Activated T-cell treated with anti-CD3 and anti-CD28 coated beads for 1 hour (primary cell): Measurements from ENCODE around the gene DRAM1.
A peak's percentile ranks its signal among the peaks of the same experiment; 100 is the strongest.
"Not testable (repeated sequence)": the region's sequence is repeated elsewhere in the genome, so short reads cannot be mapped to it uniquely, and the experiment has no call there.

ENCODE experiments used
- DNase-seq: peaks from one replicate; pipeline ENCODE4 v3.0.0-alpha.2; 2020; ENCODE audit warnings: low read depth

The DRAM1 gene

DNA sequence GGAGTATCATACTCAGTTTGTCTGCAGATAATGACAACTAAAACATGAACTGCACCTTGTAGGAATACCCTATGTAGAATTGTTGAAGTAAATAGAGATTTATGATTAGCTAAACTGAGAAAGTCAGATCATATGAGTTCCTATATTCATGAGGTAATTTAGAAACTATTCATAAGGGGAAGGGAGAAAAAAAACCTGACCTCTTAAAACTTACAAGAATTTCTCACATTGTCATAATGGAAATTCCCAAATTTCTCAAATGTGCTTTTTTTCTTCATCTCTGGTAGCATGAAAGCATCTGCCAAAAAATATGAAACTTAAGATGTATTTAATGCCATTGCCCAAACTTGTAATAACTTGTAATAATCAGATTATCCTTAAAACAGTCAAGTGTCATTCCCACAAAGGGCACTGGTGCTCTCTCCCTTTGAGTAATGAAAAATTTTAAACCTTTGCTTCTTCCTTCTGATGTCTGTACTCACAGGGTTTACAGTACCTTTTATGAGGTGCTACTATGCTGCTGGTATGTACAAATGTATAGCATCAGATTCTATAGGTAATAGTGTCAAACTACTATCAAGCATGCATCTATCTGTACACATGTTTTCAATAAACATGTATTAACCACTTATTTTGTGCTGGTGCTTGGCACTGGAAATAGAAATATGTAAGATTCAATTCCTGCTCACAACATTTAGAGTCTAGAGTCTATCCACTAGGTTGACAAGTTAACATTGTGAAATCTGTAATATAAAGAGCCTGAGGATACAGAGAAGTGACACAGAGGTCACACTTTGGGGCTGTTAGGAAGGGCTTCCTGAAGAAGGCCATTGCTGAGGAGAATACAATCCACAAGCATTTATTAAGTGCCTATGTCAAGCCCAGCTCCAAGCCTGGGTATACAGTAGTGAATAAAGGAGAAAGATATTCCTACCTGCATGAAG lies 17.4 kb upstream of the DRAM1 start:
- no peak for DNase-seq

DNA sequence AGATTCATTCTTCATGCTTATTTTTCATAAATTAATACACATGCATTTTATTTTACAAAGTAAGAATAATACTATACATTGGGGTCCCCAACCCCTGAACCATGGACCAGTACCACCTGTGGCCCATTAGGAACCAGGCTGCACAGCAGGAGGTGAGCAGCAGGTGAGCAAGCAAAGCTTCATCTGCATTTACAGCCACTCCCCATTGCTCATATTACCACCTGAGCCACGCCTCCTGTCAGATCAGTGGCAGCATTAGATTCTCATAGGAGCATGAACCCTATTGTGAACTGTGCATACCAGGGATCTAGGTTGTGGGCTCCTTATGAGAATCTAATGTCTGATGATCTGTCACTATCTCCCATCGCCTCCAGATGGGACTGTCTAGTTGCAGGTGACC lies 15.7 kb upstream of the DRAM1 start:
- not testable (repeated sequence) for DNase-seq

DNA sequence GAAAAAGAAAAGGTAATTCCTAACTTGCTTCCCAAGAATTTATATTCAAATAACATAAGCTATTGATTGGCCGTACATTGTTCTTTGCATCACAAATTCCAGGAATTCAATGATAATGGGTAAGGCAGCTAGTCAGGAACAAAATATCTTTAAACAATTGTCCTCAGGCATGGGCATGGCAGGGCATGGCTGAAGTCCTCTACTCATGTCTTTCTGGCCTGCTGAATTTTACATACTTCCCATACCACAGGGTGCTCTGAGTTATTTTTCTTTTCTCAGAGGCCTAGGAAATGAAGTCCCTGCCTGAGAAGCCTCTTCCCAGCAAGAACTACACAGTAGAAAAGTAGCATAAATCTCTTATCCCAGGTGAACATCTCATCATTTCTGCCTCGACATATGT lies 15.1 kb upstream of the DRAM1 start:
- no peak for DNase-seq

DNA sequence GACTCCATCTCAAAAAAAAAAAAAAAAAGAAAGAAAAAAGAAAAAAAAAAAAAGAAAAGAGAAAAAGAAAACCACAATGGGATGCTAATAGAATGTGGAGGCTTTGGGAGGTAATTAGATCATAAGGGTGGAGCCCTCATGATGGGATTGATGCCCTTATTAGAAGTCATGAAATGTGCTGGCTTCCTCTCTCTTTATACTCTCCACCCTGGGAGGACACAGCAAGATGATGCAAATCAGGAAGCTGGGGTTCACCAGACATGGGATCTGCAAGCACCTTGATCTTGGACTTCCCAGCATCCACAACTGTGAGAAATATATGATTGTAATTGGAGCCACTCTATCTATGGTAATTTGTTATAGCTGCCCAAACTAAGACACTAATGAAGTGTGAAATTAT lies 13.4 kb upstream of the DRAM1 start:
- DNase-seq, result no peak

DNA sequence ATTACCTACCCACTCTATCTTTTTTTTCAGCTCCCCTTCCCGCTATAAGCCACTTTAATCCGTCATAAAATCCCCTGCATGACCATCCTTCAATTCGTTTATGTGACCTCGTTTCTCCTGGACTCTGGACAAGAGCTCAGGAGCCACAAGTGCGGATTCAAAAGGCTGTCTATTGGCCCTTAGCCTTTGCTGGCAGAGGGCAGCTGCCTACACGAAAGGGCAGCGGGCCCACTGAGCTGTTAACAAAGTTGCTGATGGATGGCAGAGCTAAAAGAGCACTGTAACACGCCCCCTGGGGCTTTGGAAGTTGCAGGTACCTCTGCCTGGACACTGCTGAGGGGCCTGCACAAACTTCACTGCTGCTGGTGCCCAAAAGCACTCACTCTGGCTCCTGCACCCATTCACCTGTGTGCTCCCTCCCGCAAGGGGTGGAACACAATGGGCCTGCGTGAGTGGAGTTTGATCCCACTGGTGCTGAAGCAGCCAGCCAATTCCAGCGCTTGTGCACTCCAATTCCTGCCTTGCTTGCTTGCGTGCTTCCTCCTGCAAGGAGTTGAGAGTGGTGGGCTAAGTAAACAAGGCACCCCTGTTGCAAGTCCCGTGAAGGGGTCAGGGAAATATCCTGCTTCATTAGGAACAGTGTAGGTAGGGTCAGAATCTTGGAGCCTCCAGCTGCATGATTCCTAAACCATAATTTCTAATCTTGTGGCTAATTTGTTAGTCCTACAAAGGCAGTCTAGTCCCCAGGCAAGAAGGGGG lies 10.6 kb upstream of the DRAM1 start:
- DNase-seq, result no peak

DNA sequence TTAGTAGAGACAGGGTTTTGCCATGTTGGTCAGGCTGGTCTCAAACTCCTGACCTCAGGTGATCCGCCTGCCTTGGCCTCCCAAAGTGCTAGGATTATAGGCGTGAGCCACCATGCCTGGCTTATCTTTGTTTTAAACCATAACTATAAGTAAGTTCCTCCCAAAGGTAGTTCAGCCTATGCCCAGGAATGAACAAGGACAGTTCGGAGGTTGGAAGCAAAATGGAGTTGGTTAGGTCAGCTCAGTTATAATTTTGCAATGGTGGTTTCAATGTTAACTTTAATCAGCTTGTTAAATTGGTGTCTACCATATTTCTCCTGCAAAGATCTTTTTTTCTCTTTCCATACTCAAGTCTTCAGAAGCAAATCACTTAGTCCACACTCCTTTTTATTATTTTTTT lies 9.8 kb upstream of the DRAM1 start:
- not testable (repeated sequence) for DNase-seq

DNA sequence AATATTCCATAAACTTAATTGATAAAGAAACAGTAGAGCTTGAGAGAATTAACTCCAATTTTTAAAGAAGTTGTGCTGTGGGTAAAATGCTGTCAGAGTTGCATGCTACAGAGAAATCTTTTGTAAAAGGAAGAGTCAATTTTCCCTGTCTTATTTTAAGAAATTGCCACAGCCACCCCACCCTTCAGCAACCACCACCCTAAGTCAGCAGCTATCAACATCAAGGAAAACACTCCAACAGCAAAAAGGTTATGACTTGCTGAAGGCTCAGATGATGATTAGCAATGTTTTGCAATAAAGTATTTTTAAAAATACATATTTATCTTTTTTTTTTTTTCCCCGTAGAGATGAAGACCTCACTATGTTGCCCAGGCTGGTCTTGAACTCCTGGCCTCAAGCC lies 6.5 kb upstream of the DRAM1 start:
- no peak for DNase-seq

DNA sequence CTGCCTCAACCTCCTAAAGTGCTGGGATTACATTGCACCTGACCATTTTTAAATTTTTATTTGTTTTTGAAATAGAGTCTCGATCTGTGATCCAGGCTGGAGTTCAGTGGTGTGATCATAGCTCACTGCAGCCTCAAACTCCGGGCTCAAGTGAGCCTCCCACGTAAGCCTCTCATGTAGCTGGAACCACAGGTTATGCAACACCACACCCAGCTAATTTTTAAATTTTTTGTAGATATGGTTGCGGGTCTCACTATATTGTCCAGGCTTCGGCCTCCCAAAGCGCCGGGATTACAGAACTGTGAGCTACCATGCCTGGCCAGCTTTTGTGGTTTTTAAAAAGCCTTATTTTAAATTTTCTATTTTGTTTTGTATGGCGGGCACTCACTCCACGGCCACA lies 2.2 kb upstream of the DRAM1 start:
- DNase-seq, result no peak

DNA sequence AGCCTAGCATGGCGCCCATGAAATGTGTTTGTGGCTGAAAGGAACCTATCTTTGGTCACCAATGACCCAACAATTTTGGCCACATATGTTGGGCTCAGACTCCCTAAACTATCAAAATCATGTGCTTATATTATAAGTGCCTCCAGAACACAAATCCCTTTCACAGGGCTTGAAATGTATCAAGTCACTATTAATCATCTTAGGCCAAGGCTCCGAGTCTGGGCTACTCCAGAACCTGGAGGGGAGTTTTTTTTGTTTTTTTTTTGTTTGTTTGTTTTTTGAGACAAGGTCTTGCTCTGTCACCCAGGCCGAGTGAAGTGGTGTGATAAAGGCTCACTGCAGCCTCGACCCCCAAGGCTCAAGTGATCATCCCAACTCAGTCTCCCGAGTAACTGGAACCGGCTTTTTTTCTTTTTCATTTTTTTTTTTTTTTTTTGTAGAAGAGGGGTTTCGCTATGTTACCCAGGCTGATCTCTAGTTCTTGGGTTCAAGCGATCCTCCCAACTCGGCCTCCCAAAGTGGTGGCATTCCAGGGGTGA lies 989 bp upstream of the DRAM1 start:
- no peak for DNase-seq

DNA sequence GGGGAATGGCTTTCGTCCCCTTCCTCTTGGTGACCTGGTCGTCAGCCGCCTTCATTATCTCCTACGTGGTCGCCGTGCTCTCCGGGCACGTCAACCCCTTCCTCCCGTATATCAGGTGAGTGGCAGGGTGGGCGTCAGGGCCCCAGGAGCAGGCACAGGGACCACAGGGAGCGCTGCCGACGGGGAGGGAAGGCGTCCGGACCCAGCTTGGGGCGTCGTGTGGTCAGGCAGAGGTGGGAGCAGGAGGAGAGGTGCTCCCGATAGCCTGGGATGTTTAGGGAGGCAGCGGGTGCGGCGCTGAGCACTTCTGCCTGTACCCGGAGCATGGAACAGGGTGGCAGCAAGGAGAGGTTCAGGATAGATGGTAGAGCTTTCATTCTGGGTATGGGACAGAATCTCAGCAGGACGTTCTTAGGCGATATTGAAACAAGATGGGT lies 444 bp downstream of the DRAM1 start:
- DNase-seq, result peak; percentile 1

DNA sequence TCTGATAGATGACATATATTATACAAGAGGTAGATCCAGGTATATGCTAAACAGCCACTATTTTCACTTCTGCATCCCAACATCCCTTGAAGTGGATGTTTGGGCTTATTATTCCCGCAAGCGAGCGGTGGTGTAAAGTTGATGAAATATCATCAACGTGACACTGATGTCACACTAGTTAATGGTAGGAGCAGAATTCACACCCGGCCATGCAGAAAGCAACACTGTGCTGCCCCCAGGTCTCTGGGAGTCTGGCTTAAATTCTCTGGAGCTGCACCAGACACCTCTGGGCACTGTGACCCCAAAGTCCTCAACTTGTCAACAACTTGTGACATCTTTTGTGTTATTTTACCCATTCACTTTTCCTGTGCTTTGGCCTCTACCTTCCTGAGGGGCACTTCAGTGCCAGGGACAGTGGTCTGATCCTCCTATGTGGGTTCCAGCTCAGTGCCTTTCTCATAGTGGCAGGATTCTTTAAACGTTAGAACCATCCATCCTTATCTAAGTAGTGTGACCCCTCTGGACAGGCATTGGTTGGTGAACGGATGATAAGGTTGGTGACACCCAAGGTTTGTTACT lies 952 bp downstream of the DRAM1 start:
- DNase-seq, result no peak

DNA sequence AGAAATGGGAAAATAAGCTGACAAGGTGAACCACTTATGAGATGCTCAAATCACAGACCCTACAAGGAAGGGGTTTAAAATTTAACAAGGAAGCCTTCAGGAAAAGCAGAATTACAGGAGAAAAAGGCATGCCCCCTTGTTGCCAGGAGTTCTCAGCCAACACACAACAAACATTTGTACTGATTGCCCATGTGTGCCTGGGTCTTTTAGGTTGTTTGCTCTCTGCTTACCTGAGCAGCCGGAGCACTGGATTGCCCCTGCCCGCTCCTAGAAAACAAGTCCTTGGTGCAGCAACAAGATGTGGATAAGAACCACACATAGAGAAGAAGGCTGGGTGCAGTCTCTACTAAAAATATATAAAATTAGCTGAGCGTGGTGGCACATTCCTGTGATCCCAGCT lies 3.4 kb downstream of the DRAM1 start:
- no peak for DNase-seq

DNA sequence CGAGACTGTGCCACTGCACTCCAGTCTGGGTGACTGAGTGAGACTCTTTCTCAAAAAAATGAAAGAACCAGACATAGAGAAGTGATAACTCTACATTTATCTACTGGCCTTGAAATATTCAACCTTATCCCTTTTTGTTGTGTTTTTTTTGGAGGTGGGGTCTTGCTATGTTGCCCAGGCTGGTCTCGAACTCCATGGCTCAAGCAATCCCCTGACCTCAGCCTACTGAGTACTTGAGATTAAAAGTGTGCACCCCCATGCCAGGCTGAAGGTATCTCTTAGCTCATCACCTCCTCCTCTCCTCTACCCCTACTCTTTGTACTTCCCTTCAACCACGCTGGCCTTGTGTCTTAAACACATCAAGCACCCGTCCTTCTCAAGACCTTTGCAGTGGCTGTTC lies 3.8 kb downstream of the DRAM1 start:
- DNase-seq, result no peak

DNA sequence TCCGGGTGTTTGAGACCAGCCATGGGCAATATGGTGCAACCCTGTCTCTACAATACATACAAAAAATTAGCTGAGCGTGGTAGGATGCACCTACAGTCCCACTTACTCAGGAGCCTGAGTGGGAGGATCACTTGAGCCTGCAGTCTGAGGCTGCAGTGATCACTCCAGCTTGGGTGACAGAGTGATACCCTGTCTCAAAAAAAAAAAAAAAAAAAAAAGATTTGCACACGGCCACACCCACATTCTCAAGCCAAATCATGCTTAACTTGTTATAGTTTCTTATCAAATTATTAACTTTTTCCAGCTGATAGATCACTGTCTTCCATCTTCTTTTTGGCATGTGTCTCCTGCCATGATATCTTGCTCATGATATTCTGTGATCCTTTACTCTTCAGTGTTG lies 6.8 kb downstream of the DRAM1 start:
- DNase-seq, result no peak

DNA sequence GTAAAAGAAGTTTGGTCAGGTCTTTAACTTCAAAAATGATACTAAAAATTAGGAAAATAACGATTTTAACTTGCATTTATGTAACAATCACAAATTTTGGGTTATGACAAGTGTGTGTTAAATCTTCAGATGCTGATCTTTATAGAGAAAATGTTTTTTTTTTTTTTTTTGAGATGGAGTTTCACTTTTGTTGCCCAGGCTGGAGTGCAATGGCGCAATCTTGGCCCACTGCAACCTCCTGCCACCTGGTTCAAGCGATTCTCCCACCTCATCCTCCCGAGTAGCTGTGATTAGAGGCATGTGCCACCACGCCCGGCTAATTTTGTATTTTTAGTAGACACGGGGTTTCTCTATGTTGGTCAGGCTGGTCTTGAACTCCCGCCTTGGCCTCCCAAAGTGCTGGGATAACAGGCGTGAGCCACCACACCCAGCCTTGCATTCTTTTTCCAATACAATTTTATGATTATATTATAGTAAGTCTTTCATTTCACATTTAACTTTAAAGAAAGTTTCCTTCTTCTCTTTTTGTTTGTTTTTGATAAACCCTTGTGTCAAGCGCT lies 7.5 kb downstream of the DRAM1 start:
- DNase-seq, result not testable (repeated sequence)

DNA sequence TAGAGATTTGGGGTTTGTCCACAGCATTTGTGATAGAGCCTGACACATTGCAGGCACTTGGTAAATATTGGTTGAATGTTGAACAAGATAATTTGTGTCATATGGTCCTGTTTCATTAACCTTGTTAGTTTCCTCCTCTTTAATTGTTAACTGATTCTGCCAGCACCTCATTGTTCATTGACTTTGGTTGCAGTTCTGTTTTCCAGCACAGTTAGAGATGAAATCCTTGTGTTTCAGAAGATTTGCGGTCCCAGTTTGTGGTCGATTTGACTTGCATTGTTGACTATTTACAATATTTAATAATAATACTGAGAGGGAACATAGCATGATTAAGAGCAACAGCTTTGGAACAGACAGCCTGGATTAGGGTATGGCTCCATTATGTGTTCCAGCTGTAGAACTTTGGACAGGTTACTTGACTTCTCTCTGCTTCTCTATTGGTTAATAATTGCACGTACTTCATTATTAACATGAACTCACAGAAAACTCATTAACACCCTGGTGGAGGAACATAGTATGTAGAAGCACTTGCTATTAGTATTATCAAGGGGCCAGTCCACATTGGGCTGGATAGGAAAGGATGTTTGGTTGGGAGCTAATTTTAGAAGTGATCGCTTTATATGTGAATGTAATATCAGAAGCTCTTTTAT lies 8.7 kb downstream of the DRAM1 start:
- no peak for DNase-seq

DNA sequence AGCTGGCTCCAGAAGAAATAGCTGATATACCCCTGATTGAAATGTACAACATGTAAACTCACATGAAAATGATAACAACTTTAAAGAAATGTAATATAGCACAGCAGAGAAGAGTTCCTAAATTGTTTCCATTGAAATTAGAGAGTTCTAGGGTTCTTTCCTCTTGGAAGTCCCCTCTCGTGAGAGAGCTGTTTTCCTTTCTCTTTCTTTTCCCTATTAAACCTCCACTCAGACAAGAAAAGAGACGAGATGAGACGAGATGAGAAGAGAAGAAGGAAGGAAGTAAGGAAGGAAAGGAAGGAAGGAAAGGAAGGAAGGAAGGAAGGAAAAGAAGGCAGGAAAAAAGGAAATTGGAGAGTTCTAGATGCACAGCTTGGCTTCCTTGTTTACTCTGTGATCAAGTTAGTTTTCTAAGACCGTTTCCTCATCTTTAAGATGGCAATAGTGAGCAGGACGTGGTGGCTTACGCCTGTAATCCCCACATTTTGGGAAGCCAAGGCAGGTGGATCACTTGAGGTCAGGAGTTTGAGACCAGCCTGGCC lies 11.9 kb downstream of the DRAM1 start:
- no peak for DNase-seq

DNA sequence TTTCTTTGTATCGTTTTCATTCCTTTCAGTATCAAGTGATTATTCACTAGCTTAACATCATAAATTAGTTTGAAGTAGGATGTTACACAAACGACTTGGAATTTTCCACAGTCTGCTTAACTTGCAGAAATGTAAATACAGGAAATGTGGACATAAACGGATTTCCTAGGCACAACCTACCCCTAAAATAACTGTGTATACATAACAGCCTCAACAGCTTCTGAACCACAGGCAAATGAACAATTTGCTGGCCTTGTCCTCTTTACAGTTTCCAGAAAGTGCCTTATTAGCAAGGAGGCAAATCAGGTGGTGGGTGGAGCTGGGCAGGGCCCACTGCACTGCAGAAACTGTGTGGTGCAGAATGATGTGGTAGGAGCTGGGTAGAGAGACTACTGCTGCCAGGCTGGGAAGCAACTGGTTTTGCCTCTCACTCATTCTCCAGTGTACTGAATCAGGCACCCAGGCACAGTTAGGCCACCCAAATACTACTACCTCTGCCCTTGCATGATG lies 14.1 kb downstream of the DRAM1 start:
- DNase-seq, result no peak

DNA sequence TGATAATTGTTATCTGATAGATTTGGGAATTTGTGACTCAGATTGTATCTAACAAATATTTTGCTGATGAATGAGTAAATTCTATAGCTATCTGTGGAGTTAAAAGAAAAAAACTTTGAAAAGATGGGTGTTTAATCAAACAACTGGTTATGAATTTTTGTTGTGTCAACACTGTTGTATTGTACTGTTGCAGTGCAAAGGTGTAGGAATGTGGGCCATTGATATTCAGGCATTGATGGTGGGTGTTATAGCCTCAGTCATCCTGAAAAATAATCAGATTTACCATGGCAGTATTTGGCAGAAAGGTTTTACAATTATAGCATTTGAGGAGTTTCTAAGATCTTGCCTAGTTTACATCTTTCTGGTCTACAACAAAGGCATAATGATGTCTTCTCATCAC lies 15.4 kb downstream of the DRAM1 start:
- DNase-seq, result no peak

DNA sequence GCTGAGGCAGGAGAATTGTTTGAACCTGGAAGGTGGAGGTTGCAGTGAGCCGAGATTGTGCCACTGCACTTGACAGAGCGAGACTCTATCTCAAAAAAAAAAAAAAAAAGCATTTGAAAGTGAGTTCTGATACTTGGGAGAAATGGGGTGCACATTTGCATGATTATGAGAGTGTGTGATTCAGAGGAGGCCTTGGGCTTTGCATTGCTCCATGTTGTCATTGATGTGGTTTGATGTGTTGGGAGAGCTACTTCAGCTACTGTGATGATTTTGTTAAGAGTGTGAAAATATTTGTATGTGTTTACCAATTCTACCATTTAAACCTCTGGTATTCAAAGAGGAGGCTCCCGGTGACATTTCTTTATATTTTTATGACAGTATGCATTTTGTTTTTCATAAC lies 24.4 kb downstream of the DRAM1 start:
- no peak for DNase-seq

DNA sequence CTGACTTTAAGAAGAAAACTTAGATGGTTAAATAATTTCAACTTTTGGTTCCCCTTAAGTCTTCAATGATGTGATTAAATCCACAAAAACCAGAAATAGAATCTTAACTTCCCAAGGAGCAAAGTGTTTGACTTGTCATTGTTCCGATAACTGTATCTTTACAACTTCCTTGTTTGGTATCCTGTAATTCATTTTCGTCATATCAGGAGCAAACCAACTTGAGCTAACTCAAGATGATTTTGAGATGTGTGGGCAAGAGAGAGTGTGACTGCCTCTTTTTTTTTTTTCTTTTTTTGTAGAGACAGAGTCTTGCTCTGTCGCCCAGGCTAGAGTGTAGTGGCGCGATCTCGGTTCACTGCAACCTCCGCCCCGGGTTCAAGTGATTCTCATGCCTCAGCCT lies 25.3 kb downstream of the DRAM1 start:
- no peak for DNase-seq
